Omental fat pad (tissue), 4 donors: Measurements from ENCODE around the gene KRT34. TPM values are rescaled to one million over a fixed set of nuclear protein-coding genes. Genes with fewer than 3 reads are reported as not detected.
"Not testable (repeated sequence)": the region's sequence is repeated elsewhere in the genome, so short reads cannot be mapped to it uniquely, and the experiment has no call there.

ENCODE experiments used
- ATAC-seq: fragments of 150-250 bp; one replicate; pipeline ENCODE4 v1.9.1; 2016; ENCODE audit warnings: mild to moderate bottlenecking, moderate library complexity; ENCODE audit not compliant: low FRiP score
- DNase-seq: peaks from one replicate; pipeline ENCODE4 v3.0.0-alpha.2; 2019; ENCODE audit warnings: low spot score
- CTCF ChIP-seq, 3 donors: fragments of 450-650 bp; IDR thresholded peaks; one replicate each; pipeline ENCODE4 v1.5.1; 2016 to 2017; ENCODE audit warnings: antibody characterized with exemption in 3 of 3, mild to moderate bottlenecking in 3 of 3, moderate library complexity in 2 of 3
- total RNA-seq, 4 donors: library from RNA; depleted of rRNA; stranded (reverse); fragments of >200 nt; gene quantifications; one replicate each; pipeline ENCODE4 v1.1.0, GENCODE V29; 2016

KRT34 gene
- total RNA-seq, 4 donors from 2014 or later = not detected

GRCh38 chr17:41386227-41386626, 4.1 kb upstream of the KRT34 start:
- no peak for DNase-seq
- TF ChIP-seq CTCF (IDR thresholded peaks at IDR 0.05) = no peak
- ATAC-seq = no peak

- no peak for TF ChIP-seq CTCF (IDR thresholded peaks at IDR 0.05)
- DNase-seq (no peak), ATAC-seq (no peak)
Observed at GRCh38 chr17:41383690-41384089, 1.6 kb upstream of the KRT34 start.

- TF ChIP-seq CTCF (IDR thresholded peaks at IDR 0.05) = no peak
- DNase-seq = no peak
- no peak for ATAC-seq
Observed at GRCh38 chr17:41382394-41382793, 288 bp upstream of the KRT34 start.

GRCh38 chr17:41380091-41380490, 2.0 kb downstream of the KRT34 start:
- ATAC-seq, DNase-seq: not testable (repeated sequence)

GRCh38 chr17:41377546-41377945, 4.6 kb downstream of the KRT34 start:
- DNase-seq = no peak
- no peak for ATAC-seq
- TF ChIP-seq CTCF (IDR thresholded peaks at IDR 0.05) = no peak

- DNase-seq (no peak), ATAC-seq (no peak)
- TF ChIP-seq CTCF (IDR thresholded peaks at IDR 0.05) = no peak
Observed at GRCh38 chr17:41369713-41370112, 12.4 kb downstream of the KRT34 start, which contains the start of gene KRT33B. Gene KRT33B, minus strand, starts transcription at chr17:41369813. Its CDS starts 63 bp downstream, at chr17:41369750.

- no peak for DNase-seq
- TF ChIP-seq CTCF (IDR thresholded peaks at IDR 0.05) = no peak
- ATAC-seq = no peak
Observed at GRCh38 chr17:41369023-41369422, 13.1 kb downstream of the KRT34 start.
